Caki2 (cell line): ENCODE measurements around the gene MCRS1. TPM values are rescaled to one million over a fixed set of nuclear protein-coding genes. Genes with fewer than 3 reads are reported as not detected.
"Not testable (repeated sequence)": the region's sequence is repeated elsewhere in the genome, so short reads cannot be mapped to it uniquely, and the experiment has no call there.

Source experiments
- DNase-seq: peaks from one replicate; pipeline ENCODE4 v3.0.0-alpha.2; 2015; ENCODE audit warnings: low read depth
- in situ Hi-C: cut with HindIII; loops from 2 replicates; pipeline ENCODE4 v1.10.0; 2016; ENCODE audit warnings: low sequenced_read_pairs, low pct_unique_long_range_greater_than_20kb, mixed read lengths
- total RNA-seq: library from RNA; depleted of rRNA; stranded (reverse); fragments of >200 nt; shearing (Covaris generic); gene quantifications from 2 replicates; pipeline ENCODE4 v1.2.3, GENCODE V29; 2014; ENCODE audit warnings: low replicate concordance; rRNA removed

MCRS1 gene
- total RNA-seq, 1 experiment from 2014 or later, result 128 TPM

DNA sequence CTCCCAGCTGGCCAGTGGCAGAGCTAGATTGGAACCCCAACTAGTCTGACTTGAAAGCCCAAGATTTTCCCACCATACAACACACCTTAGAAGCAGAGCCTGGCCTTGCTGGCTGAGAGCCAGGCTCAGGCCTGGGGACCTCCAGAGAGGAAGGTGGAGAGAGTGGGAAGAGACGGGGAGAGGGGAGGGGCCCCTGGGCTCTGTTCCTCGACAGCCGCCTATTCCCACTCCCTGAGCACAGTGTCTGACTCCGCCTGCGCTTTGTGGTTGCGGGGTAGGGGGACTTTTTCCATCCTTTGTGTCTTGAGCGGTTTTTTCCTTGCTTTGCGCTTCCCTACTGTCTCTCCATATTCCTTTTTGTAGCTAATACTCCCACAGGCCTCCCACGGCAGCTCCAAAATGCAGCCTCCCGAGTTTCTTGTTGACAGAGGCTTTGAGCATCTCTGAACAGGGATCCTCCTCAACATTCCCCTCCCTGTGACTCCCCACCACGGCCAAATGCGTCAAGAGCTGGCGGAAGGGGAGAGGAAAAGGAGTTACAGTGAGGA, 33.1 kb downstream of the MCRS1 start:
- no peak for DNase-seq
- in situ Hi-C loops, result no loop called here

GRCh38 chr12:49534122-49534521, 33.8 kb downstream of the MCRS1 start:
- DNase-seq, in situ Hi-C loops: not testable (repeated sequence)

GRCh38 chr12:49533331-49533730, 34.6 kb downstream of the MCRS1 start:
- in situ Hi-C loops, result no loop called here
- DNase-seq, result no peak

DNA sequence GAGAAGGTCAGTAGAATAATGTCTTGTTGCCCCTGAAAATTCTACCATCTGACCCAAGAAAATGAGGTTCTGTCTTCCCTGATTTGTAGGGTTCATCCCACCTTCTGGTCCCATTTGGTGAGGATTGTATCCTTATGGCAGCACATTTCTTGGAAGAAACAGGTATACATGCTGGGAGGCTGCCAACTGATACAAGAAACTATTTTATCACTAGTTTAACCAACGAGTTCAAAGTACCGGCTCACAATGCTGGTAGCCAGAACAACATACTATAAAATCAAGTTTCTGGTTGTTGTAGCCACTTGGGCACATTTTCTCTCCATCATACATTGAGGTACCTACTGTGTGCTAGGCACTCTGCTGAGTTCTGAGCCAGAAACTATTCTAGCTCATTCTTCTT, 36.2 kb downstream of the MCRS1 start:
- no peak for DNase-seq
- in situ Hi-C loops, result no loop called here

- DNase-seq, result no peak
- in situ Hi-C loops, result no loop called here
Measured at GRCh38 chr12:49529414-49529813, 38.5 kb downstream of the MCRS1 start.

DNA sequence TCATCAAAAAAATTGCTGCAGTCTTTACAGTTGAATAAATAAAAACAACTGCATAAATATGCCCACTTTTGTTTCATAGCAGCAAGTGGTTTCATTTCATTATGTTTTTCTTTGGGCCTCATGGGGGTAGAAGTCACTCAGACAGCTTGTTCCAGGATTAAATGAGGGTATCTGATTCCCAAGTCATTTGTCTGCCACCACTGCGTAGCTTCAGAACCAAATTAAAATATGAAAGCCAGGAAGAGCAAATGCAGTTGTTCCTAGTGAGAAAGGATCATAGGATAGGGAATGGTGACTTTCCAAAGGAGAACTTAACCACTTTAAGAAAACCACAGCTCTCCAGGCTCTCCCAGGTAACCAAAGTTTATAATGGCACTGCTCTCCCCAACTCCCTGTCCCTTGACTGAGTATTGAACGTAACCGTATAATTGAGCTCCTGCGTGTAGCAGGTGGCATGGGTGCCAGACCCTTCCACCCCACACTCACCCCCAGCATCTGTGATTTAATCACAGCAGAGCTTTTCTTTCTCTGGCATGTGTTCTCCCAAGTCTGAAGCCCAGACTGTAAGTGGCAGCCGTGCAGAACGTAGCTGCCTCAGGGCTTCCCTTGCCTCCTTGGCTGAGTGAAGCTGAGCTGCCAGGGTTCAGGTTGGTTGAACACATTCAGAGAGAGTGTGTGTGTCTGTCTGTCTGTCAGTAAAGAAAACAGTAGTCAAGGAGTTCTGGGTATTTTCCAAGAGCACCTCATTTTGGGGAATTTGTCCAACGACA, 40.4 kb downstream of the MCRS1 start:
- in situ Hi-C loops, result no loop called here
- DNase-seq, result peak; percentile 86

DNA sequence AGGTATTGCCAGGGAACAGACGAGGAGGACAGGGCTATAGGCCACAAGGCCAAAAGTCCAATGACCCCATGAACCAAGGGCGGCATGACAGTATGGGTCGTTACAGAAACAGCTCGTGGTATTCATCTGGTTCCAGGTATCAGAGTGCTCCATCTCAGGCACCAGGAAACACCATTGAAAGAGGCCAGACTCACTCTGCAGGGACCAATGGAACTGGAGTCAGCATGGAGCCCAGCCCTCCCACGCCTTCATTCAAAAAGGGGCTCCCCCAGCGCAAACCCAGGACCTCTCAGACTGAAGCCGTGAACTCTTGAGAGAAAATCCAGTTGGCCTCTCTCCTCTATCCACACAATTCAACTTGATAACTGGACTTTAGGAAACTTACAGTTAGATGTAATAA, 42.0 kb downstream of the MCRS1 start:
- DNase-seq, result no peak
- in situ Hi-C loops, result no loop called here

DNA sequence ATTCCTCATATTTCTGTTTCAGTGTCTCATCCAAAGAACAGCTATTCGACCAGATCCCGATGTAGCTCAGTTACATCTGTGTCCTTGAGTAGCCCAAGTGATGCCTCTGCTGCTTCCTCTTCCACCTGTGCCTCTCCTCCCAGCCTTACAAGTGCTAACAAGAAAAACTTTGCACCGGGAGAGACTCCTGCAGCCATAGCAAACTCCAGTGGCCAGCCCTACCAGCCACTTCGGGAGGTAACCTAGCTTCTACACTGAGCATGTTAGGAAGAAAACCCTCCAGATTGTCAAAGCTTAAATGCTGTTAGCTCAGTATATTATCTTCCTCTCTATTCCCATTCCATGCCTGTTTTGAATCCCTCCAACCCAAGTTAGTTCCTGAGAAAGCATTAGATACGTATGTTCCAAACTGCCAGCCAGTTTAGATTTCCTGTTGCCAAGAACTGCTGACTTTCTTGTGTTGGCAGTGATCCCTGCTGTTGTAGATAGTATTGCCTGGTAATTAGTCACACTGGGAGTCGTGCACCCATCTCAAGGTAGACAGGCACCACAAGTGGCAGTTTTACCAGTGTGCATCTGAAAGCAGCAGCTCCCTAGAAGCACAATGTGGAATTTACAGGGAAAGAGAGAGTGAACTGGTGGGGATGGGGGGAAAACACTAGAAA, 43.1 kb downstream of the MCRS1 start:
- in situ Hi-C loops, result no loop called here
- DNase-seq, result no peak

GRCh38 chr12:49521389-49521788, 46.6 kb downstream of the MCRS1 start:
- DNase-seq, result no peak
- in situ Hi-C loops, result no loop called here

GRCh38 chr12:49519574-49519936, 48.4 kb downstream of the MCRS1 start:
- in situ Hi-C loops, result no loop called here
- no peak for DNase-seq

- in situ Hi-C loops, result no loop called here
- DNase-seq, result peak; percentile 39
Measured at GRCh38 chr12:49518914-49519573, 48.9 kb downstream of the MCRS1 start.

DNA sequence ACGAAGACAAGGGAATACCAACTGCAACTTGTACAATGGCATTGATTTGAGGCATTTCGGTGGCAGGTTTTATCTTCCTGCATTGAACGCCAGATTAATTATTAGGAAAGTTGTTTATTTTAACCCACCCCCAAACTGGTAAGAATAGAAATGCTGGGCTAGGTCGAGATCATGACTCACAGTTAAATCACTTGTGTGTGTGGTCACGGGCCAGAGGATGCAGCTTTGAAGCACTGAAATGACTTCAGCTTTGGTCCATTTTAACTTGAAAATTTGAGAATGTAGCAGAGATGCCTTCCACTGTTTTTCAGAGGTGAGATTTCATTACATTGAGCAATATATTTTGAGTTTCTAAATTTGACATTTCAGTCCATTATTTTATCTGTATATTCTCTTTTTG, 52.7 kb downstream of the MCRS1 start:
- peak; percentile 72 for DNase-seq
- in situ Hi-C loops, result no loop called here

DNA sequence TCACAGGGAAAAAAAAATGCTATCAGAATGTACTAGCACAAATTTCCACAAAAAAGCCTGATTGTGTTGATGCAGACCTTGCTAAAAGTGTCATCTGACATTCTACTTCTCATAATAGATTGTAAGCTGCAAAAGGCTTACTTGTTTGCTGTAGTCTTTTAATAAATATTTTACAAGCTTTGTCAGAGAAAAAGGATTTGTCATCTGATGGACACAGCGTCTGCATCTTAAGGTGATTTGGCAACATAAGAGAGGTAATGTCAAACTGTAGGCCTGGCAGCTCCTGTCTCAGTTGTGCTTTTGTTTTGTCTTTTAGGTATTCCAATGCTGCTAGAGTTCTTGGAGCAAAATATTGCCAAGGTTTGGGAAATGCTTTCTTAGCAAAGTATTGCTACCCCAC, 55.4 kb downstream of the MCRS1 start:
- in situ Hi-C loops, result no loop called here
- DNase-seq, result no peak

- no peak for DNase-seq
- in situ Hi-C loops, result no loop called here
Measured at GRCh38 chr12:49511410-49511809, 56.5 kb downstream of the MCRS1 start.

DNA sequence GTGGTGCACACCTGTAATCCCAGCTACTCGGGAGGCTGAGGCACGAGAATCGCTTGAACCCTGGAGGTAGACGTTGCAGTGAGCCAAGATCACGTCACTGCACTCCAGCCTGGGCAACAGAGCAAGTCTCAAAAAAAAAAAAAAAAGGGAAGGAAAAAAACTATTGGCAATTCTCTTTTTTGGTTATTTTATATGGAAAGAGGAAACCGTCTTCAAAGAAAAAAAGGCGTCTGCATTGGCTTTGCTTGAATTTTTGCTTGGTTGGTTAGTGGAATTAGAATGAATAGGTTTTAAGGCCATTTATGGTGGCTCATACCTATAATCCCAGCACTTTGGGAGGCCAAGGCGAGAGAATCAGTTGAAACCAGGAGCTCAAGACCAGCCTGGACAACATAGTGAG, 58.3 kb downstream of the MCRS1 start:
- DNase-seq, in situ Hi-C loops: not testable (repeated sequence)

Other genes starting within 250 kb of the MCRS1 start
- gene TROAP, start 244.9 kb downstream of the MCRS1 start, total RNA-seq, result 12.0 and 41.5 TPM in 2 replicates
- gene C1QL4, start 231.0 kb downstream of the MCRS1 start, total RNA-seq, result 25.7 and 31.2 TPM in 2 replicates
- gene DNAJC22, start 221.3 kb downstream of the MCRS1 start, total RNA-seq, result 22.0 and 23.6 TPM in 2 replicates
- gene SPATS2, start 200.7 kb downstream of the MCRS1 start, total RNA-seq, result 63.0 and 91.4 TPM in 2 replicates
- 3.2 and 3.6 TPM in 2 replicates for gene KCNH3, start 29.1 kb downstream of the MCRS1 start, total RNA-seq
- 0.64 TPM in 1 of 2 replicates, not detected in the other for gene FAM186B, start 37.5 kb upstream of the MCRS1 start, total RNA-seq
- 7.9 and 10.9 TPM in 2 replicates for gene PRPF40B, start 55.4 kb upstream of the MCRS1 start, total RNA-seq
- 1.8 and 3.4 TPM in 2 replicates for gene FMNL3, start 139.3 kb upstream of the MCRS1 start, total RNA-seq
- gene TMBIM6, start 173.4 kb upstream of the MCRS1 start, total RNA-seq, result 590 and 628 TPM in 2 replicates